ENCODE measurements around the gene PSME3.

The PSME3 gene

DNA sequence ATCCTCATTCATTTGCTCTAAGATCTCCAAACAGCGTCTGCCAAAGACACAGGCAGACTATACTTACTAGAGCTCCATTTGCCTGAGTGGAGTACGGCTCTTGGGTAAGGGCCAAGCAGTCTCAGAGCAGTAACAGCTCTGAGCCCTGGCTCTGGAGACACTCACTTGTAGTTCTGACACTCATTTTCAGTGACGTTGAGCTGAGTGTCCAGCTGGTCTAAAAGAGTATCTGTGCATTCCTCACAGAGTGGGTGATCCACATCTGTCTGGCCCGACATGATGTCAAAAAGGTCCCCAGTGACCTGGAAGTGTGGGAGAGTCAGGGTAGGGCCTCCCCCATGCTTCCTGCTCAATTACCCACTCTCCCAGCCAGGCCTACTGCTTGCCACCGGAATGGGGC, 14.8 kb upstream of the PSME3 start:
- DNase-seq, result no peak

DNA sequence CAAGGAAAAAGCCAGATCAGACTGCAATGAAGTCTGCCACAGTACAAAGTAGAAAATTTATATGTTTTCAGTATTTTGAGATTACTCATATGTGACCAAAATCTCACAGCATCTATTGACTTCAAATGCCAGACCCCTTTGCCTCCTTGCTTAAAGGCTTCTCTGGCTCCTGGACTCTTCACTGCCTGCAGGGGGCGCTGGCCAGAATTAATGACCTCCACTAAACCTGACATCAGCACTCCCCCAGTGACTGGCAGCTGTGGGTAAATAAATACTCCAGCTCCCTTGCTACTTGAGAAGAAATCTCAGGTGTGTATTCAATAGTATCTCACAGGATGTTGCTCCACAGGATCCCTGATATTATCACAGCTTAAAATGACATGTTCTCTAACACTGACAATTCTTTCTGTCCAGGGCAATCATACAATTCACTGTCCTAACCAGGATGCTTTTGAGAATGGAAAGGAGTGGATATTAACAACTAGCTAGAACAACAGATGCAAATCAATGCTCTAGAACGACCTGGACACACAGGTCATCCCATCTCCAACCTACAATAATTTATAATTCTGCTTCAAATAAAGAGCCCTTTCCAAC, 13.2 kb upstream of the PSME3 start:
- peak; percentile 81 for DNase-seq

DNA sequence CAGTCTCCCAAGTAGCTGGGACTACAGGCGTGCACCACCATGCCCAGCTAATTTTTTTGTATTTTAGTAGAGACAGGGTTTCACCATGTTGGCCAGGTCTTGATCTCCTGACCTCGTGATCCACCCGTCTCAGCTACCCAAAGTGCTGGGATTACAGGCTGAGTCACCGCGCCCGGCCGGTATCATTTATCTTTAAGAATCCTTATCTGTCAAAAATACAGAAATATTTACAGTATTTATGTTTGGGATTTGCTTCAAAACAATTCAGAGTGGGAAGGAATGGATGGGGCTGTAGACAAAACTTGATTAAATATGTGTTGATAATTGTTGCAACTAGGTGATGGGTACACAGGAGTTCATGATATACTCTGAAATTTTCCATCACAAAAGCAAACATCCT, 12.0 kb upstream of the PSME3 start:
- no peak for DNase-seq

DNA sequence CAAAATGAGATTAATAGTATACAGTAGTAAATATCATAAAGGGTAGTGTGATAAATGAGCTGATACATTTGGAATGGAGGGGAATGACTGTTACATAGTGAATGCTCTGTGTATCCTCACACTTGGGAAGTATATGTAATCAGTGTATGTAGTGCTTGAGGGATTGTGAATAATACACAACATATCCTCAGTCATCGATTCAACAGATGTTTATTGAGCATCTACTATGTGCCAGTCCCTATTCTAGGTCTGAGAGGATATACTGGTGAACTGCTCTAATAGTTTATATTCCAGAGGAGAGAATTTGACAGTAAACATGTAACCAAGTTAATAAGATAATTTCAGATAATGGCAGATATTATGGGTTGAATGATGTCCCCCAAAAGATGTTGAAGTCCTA, 5.7 kb upstream of the PSME3 start:
- no peak for DNase-seq

DNA sequence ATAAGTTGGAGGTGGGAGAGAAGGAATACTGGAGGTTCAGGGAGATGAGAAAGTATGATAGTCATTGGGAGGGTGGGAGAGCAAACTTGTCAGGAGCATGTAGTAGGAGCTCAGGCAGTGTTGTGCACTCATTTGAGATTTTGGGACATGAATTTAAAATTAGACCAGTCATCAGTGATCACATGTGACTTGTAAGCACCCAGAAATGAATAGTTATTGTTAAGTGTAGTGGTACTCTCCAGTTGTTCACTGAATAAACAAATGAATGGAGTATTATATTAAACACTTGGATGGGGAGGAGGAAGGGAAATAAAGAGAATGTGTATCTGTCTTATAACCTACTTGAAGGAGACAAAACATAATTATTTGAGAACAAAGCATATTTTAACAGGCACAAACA, 2.2 kb upstream of the PSME3 start:
- DNase-seq, result no peak

DNA sequence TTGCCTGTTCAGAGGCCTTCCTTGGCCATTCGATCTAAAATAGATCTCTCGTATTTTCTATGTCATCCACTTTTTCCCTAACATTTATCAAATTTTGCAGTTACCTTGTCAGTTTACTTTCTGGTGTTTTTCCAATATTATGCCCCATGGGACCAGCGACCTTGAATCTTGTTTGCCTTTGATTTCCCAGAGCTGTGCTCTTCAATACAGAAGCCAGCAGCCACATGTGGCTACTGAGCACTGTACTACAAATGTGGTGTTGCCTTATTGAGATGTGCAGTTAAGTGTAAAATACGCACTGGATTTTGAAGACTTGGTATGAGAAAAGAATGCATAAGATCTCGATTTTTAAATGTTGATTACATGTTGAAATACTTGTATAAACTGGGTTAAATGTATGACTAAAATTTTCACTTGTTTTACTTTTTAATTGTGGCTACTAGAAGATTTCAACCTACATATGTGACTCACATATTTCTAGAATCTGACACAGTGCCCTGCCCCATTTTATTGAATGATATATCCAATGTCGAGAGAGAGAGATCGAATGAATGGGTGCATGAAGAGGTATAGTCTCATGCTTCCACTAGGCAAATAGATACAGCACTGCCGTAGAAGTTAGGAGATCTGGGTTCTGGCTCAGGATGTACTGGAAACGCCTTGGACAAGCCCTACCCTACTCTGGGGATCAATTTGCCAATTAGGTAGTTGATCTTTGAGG, 824 bp upstream of the PSME3 start:
- DNase-seq, result no peak

DNA sequence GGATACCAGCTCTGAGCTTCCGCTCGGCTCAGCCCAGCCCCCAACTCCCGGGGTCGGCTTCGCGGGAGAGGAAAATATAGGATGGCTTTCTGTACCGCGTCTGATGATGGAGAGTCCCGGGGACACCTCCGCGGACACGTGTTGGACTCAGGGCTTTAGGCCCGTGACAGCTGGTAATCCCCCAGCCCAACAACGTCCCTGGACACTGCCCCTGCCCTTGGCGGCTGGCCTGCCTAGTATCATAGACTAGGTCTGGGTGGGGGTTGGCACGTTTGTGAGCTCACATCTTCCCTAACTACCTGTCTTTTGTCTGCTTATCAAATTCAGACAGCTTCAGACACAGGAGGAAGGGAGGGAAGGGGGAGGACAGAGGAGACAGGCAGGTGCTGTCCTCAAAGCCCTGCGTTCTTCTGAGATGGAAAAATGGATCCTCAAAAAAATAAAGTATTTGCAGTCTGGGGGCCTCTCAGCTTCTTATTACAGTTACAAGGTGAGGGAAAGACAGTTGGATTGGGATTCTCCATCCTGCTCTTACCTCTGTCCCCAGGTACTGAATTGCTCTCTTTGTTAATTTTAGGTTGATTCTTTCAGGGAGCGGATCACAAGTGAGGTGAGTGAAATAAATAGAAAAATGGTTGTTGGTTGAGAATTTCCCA, 698 bp downstream of the PSME3 start:
- DNase-seq, result no peak

DNA sequence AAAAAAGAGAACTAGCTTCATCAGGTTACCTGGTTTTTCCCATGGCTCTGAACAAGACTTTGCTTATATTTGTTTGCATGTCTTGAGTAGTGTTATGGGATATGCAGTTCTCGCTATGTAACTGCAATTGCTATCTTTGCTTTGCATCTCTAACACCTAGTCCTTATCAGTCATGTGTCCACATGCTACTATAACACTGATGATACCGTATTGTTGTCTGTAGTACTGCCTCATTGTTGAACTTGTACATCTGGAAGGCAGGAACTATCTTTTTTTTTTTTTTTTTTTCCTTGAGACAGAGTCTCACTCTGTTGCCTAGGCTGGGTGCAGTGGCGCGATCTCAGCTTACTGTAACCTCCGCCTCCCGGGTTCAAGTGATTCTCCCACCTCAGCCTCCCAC, 2.5 kb downstream of the PSME3 start:
- DNase-seq, result no peak

DNA sequence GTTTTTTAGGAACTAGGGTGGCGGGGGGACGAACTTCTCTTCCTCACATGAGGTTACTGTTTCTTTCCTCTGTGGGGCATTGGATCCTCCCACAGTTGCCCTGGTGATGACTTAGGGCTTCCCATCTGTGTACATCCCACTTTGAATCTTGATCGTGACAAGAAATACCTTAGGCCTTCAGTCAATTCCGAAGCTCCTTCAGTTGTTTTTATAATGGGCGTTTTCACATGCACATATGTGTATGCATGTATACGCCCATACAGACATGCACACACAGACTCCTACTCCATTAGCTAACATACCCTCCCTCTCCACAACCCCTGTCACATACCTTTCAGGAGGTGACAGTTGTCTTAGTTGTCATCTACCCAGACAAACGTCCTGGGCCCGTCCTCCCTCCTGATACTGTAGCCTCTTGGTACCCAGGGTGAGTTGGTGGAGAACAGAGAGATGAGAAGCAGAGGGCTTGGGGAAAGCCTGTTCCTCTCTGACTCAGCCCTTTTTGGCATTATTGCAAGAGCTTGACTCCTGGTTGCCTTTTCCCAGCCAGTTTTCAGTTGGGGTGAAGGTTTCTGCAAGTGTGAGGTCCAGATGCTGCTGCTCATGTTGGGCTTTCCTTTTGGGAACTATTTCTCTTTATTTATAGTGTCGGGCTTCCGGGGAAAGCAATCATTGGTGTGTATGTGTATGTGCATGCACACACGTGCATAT, 8.9 kb downstream of the PSME3 start:
- no peak for DNase-seq

DNA sequence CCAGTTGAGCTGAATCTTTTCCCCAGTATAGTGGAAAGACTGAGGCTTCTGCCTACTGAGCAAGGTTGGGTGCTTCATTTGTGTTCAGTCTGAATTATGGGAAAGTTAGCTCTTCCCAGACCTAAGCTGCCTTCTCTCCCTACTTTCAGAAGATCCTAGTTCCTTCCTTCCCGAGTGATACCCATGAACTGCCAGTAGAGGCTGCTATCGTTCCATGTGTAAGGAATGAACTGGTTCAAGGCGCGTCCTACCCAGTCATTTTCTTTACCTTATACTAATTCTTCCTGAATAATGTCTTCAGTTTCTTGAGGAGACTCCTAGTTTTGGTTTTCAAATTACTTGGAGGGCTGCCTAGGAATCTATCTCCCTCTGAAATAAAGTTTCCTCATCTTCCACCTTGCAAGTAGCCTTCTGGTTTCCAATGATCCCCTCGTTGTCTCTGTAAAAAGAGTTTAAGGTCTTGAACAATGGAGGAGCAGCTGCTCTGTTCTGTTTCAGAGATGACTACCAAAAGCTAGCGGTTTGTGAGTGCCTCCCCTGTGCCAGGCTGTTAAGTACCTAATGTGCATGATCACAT, 10.2 kb downstream of the PSME3 start:
- peak; percentile 36 for DNase-seq

DNA sequence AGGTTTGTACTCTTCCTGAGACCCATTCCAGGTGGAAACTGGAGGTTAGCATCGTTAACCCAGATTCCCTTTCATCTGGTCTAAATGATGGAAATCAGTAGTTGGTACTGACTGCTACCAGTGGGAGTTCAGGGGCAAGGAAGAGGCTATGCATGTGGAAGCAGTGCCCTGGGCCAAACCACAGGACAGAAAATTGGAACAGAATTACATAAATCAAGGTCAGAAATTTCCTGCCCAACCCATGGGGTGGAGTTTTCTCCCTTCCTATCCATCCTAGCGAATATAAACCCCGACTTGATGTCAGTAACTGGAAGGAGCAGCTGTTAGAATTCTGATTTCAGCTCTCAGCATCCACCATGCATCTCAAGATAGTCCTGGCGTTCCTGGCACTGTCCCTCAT, 11.1 kb downstream of the PSME3 start, which contains the start of gene AOC2:
Gene AOC2 (plus strand): TSS at position 310 of the 400 bp plus-strand sequence. CDS start 47 bp downstream, at position 357.
- DNase-seq, result no peak

DNA sequence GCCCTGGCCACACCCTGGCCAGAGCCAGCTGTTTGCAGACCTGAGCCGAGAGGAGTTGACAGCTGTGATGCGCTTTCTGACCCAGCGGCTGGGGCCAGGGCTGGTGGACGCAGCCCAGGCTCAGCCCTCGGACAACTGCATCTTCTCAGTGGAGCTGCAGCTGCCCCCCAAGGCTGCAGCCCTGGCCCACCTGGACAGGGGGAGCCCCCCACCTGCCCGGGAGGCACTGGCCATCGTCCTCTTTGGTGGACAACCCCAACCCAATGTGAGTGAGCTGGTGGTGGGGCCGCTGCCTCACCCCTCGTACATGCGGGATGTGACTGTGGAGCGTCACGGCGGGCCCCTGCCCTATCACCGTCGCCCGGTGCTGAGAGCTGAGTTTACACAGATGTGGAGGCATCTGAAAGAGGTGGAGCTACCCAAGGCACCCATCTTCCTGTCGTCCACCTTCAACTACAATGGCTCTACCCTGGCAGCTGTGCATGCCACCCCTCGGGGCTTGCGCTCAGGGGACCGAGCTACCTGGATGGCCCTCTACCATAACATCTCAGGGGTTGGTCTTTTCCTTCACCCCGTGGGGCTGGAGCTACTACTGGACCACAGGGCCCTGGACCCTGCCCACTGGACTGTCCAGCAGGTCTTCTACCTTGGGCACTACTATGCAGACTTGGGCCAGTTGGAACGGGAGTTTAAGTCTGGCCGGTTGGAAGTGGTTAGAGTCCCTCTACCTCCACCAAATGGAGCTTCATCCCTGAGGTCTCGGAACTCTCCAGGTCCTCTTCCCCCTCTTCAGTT, 11.8 kb downstream of the PSME3 start:
- DNase-seq, result no peak

DNA sequence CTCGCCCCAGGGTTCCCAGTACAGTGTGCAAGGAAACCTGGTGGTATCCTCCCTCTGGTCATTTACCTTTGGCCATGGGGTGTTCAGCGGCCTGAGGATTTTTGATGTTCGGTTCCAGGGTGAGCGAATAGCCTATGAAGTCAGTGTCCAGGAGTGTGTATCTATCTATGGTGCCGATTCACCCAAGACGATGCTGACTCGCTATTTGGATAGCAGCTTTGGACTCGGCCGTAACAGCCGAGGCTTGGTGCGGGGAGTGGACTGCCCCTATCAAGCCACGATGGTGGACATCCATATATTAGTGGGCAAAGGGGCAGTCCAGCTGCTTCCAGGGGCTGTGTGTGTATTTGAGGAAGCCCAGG, 12.3 kb downstream of the PSME3 start:
- DNase-seq, result no peak

DNA sequence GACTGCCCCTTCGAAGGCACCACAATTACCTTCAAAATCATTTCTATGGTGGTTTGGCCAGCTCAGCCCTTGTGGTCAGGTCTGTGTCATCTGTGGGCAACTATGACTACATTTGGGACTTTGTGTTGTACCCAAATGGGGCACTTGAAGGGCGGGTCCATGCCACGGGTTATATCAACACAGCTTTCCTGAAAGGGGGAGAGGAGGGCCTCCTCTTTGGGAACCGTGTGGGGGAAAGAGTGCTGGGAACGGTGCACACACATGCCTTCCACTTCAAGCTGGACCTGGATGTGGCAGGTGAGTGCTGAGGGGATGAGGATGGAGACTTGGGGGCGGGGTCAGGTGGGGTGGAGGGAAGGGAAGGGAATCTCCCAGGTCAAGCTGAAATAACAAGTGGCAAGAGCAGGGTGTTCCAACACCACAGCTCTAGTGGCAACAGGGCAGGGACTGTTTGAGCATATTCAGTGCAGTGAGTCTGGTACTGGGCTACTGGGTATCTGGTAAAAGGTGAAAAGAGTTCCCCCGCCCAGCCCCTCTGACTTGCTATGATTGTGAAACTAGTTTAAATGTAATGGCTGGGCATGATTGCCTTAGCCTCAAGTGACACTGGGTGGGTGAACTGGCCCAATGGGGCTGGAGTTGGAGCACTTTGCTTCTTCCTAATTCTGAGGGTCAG, 12.9 kb downstream of the PSME3 start:
- DNase-seq, result no peak

DNA sequence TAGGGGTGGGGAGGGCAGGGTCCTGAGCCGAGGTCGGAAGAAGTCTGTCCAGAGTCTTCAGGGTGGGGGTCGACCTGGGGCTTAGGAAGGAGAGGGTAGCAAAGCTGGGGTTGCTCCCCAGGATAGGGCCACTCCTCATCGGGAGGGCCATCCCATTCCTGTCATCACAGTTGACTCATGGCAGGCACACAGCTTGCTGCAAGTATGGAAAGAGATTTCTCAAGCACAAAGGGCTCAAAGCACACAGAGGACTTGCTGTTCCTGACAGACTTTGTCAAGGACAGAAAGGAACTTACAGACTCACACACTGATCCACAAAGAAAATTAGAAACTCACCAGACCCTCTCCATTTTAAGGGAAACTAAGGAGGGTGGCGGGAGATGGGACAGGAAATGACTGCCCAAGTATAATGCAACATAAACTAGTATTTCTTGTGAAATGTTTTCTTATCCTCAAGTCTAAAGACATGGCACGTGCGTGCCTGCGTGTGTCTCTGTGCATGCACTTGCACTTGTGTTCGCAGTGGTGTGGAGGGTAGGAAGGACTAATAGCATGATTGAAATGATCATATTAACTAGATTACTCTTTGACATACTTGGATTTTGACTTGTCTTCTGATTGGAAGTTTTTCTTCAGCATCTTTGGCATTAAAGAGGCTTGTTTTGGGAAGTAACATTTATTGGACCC, 13.5 kb downstream of the PSME3 start:
- DNase-seq, result no peak

DNA sequence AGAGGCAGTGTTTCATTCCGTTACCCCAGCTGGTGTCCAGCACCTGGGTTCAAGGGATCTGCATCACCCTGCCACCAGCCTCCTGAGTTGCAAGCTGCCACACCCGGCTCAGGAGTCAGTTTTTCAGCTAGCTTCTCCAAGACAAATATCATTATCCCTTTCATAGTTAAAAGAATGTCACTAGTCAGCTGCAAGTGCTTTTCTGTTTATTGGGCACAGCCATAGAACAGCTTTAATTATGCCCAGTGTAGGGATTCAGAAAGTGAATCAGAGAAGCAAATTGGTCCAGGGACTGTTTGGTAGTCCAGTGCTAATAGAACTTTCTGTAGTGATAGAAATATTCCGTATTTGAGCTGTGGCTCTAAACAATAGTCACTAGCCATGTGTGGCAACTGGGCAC, 14.9 kb downstream of the PSME3 start:
- DNase-seq, result no peak

DNA sequence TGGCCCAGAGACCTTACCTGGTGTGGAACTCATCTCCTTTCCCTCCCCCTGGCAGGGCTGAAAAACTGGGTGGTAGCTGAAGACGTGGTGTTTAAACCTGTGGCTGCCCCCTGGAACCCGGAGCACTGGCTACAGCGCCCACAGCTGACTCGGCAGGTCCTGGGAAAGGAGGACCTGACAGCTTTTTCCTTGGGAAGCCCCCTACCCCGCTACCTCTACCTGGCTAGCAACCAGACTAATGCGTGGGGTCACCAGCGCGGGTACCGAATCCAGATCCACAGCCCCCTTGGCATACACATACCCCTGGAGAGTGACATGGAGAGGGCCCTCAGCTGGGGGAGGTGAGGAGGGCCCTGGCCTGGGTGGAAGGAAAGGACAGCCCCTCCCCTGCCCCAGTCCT, 15.8 kb downstream of the PSME3 start:
- DNase-seq, result no peak

DNA sequence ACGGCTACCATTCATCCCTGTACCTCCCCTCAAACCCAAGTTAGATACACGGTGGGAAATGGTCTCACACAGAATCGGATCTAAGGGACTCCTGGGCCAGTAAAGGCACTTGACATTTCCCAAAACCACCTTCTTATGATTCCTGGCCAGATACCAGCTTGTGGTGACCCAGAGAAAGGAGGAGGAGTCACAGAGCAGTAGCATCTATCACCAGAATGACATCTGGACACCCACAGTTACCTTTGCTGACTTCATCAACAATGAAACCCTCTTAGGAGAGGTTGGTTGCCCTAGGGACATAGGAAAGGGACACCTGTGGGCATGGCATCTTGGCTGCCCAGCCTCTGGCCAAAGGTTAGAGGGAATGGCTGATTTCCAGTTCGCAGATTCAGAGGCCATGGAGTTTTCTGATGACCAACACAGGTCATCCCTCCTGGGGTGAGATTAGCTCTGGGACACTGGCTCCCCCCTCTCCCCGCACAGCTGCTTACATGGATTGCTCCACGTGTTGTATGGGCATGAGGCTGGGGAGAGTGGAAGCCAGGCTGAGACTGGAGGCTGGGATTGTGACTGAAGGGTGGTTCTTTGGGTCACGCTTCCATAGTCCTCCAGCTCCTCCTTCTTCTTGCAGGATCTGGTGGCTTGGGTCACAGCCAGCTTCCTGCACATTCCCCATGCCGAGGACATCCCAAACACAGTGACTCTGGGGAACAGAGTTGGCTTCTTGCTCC, 16.4 kb downstream of the PSME3 start:
- peak; percentile 85 for DNase-seq

DNA sequence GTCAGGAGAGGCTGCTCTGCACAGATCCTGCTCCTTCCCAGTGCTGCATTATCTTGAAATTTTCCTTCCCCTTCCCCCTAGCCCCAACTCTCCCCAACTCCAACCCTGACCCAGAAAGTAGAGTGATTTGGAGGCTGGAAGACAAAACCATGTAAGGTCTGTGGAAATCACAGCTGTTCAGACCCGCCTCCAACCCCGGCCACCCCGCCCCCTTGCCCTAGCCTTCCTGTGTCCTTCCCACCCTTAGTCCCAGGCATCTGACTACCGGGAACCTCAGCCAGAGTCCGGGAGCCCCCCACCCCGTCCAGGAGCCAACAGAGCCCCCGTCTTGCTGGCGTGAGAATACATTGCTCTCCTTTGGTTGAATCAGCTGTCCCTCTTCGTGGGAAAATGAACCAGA, 17.8 kb downstream of the PSME3 start, which contains the start of gene AOC3:
Gene AOC3 (plus strand): TSS at position 246 of the 400 bp plus-strand sequence. CDS start 145 bp downstream, at position 391.
- DNase-seq, result no peak

Measured in RPMI8226 (cell line).